NT2/D1 (cell line): ENCODE data around the gene SCRT2.

Experiments
- SUZ12 ChIP-seq: IDR thresholded peaks from 2 replicates; pipeline ENCODE4 v1.6.1; 2011; ENCODE audit not compliant: insufficient read length, insufficient read depth; ENCODE audit errors: extremely low read depth
- YY1 ChIP-seq: IDR thresholded peaks from 2 replicates; pipeline ENCODE4 v1.6.1; 2011; ENCODE audit not compliant: insufficient read length, insufficient read depth
- ZNF274 ChIP-seq: IDR thresholded peaks from 2 replicates; pipeline ENCODE4 v1.6.1; 2011; ENCODE audit warnings: mild to moderate bottlenecking, low read depth, low read length

DNA sequence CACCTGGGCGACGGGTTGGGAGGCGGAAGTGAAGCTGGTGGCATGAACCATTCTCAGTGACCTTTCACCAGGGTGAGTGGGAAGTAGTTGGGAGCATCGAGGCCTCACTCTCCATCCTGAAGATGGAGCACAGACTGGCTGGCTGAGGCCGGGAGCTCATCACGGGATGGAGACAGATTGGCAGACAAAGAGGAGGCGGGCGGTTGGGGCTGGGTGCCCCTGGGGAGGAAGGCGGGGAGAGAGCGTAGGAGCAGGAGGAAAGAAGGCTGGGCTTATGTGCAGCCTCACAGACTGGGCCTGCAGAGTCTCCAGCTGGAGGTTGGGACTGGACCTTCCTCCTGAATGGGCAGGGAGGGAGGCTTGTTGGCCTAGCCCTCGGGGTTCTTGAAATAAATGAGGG, 44.2 kb upstream of the SCRT2 start:
- TF ChIP-seq SUZ12 (no peak), YY1 (no peak), ZNF274 (no peak)
